GM18505 (cell line): ENCODE data around the gene WDR41.
"Not testable (repeated sequence)": the region's sequence is repeated elsewhere in the genome, so short reads cannot be mapped to it uniquely, and the experiment has no call there.

Source experiments
- ATAC-seq: cut with Tn5 transposase; IDR thresholded peaks from one replicate; pipeline ENCODE4 v1.9.1; 2021; ENCODE audit not compliant: unreplicated experiment
- POLR2A ChIP-seq: IDR thresholded peaks from 4 replicates; pipeline ENCODE4 v1.6.1; 2011; ENCODE audit warnings: borderline replicate concordance; ENCODE audit not compliant: insufficient read depth, insufficient read length; ENCODE audit errors: extremely low read depth

WDR41 gene

GRCh38 chr5:77407152-77407551 lies 85.0 kb downstream of the WDR41 start:
- no peak for ATAC-seq

GRCh38 chr5:77402796-77403195 lies 89.3 kb downstream of the WDR41 start:
- no peak for ATAC-seq
- no peak for TF ChIP-seq POLR2A

More at GRCh38 chr5:77407152-77407551, 85.0 kb downstream of the WDR41 start:
- no peak for TF ChIP-seq POLR2A

GRCh38 chr5:77400645-77401044 lies 91.5 kb downstream of the WDR41 start:
- ATAC-seq, result no peak

GRCh38 chr5:77398896-77399295 lies 93.2 kb downstream of the WDR41 start:
- no peak for TF ChIP-seq POLR2A
- no peak for ATAC-seq

More at GRCh38 chr5:77400645-77401044, 91.5 kb downstream of the WDR41 start:
- no peak for TF ChIP-seq POLR2A

- no peak for ATAC-seq
Measured at GRCh38 chr5:77398458-77398857, 93.7 kb downstream of the WDR41 start.

GRCh38 chr5:77397686-77398292 lies 94.3 kb downstream of the WDR41 start:
- TF ChIP-seq POLR2A, result no peak
- no peak for ATAC-seq

More at GRCh38 chr5:77398458-77398857, 93.7 kb downstream of the WDR41 start:
- no peak for TF ChIP-seq POLR2A

GRCh38 chr5:77396017-77396416 lies 96.1 kb downstream of the WDR41 start:
- no peak for ATAC-seq
- no peak for TF ChIP-seq POLR2A

- ATAC-seq, result no peak
- TF ChIP-seq POLR2A, result no peak
Measured at GRCh38 chr5:77394064-77394715, 97.9 kb downstream of the WDR41 start.

- TF ChIP-seq POLR2A, result no peak
- no peak for ATAC-seq
Measured at GRCh38 chr5:77391240-77391765, 100.8 kb downstream of the WDR41 start.

- no peak for TF ChIP-seq POLR2A
- no peak for ATAC-seq
Measured at GRCh38 chr5:77390795-77391194, 101.3 kb downstream of the WDR41 start.

- no peak for TF ChIP-seq POLR2A
- ATAC-seq, result no peak
Measured at GRCh38 chr5:77390221-77390620, 101.9 kb downstream of the WDR41 start.

- no peak for ATAC-seq
- no peak for TF ChIP-seq POLR2A
Measured at GRCh38 chr5:77389746-77390145, 102.4 kb downstream of the WDR41 start.

- ATAC-seq, result not testable (repeated sequence)
Measured at GRCh38 chr5:77386340-77386739, 105.8 kb downstream of the WDR41 start.

- not testable (repeated sequence) for ATAC-seq
Measured at GRCh38 chr5:77383336-77383735, 108.8 kb downstream of the WDR41 start.
